Ecto neural progenitor cell (in vitro differentiated cells): ENCODE measurements around the gene SVIP.

Experiments used
- DNase-seq: peaks from one replicate; pipeline ENCODE4 v3.0.0-alpha.2; 2018; ENCODE audit warnings: low spot score

Gene SVIP

DNA sequence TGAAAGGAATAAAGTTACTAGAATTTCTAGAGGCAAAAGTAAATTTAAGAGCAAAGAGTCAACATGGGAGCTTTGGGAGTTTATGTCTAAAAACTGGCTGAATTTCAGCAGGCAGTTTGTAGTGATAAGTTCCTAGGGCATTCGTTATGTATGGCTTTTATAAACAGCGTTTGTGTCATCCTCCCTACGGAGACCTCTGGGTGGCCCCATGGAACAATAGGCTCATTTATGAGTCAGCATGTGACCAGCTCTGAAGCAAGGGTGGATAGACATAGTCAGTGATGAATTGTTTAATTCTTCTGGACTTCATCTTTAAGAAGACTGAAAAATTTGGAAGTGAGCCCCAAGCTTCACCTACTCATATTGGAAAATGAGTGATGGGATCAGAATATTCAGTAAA, 37.1 kb downstream of the SVIP start:
- no peak for DNase-seq

DNA sequence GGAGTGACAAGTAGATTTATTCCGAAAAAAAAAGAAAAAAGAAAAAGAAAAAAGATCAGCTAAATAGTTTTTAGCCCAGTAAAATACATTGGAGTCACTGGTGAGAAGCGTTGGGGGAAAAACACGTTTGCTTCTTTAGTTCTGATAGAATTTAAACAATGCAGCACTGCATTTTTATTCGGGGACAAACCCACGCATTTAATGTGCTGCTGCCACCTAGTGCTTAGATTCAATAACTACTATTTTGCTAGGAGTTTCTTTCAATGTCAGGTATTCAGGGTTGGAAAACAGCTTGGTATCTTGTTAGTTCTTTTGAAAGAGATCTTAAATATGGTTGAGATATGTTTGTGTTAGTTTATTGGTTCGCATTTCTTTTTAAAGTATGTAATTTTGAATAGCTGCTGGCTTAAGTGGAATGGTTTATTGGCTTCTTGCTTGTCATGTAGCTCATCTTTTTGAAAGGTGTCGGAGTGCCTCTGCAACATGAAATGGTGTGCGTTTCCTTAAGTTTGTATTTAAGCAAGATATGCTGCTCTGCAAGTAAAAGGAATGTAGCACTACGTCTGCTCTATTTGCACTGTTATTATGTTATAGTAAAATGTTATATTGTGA, 41.9 kb downstream of the SVIP start:
- no peak for DNase-seq

DNA sequence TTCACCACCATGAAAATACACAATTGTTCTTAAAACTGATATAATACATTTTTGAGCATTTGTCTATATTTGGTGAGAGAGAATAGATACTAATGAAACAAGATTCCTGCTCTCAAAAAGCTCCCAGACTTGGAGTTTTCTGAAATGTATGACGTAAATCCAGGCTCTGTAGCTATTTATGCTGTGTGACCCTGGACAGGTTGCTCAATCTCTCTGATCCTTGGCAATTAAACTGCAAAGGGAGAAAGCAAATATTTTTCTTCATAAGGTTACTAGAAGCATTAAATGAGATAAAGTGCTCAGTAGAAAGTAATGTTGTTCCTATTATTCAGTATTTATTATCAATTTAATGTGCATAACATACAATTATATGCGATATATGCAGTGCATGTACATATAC, 42.5 kb downstream of the SVIP start:
- DNase-seq = no peak

DNA sequence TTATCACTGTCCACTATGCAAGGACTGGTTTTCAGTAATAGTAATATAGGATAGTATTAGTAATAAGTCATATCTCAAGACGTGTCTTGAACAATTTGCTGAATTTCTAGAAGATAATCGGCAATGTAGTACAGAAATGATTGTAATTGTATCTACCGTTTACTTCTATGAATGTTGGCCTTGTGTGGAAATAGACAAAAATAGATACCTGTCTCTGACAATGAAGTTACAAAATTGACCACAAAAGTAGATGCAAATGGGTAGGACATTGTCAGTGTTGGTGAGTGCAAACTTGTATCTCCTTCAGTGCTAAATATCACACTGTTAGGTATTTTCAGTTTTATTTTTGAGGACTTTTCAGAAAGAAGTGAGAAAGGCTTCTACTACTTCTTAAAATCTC, 43.1 kb downstream of the SVIP start:
- no peak for DNase-seq

DNA sequence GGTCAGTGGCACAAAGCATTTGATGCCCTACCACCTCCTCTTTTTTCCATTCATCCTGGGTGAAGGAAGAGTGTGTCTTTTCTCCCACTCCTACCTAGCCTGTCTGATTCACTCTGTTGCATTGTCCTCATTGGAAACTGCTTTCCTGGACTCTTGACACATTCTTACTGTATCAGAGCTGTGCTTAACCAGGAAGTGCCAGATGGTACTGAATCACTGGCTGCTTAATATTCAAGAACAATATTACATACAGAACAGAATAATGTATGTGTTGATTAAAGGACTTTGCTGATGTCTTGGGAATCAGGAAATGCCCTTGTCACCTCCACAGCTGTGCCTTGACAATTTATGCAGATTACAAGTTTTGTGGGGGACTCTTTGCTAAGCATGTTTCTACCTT, 44.4 kb downstream of the SVIP start:
- no peak for DNase-seq

DNA sequence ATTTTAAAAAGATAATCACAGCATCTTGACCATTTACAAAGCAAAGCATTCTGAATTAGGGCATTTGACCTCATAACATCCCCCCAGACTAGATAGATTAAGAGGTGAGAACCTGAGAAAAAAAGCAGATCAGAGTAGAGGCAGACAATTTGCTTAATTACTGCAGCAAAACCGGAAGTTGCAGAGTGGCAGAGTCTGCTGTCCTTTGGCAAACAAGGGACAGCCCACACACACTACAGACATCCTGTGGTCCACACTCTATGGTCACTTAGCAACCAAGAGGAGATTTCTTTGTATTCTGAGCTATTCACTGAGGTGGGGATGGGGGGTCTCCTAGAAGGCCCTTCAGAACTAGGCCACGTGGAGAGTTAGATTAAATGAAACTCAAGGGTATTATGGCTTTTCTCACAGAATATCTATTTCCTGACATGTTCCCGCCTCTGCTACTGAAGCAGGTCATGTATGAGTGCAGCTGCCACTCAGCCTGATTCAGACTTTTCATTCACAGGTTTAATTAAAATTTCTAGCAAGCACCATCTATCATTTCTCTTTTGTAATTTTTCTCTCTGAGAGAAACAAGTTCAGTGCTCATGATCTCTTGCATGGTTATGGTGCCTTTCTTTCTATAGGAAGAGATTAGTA, 48.5 kb downstream of the SVIP start:
- no peak for DNase-seq

DNA sequence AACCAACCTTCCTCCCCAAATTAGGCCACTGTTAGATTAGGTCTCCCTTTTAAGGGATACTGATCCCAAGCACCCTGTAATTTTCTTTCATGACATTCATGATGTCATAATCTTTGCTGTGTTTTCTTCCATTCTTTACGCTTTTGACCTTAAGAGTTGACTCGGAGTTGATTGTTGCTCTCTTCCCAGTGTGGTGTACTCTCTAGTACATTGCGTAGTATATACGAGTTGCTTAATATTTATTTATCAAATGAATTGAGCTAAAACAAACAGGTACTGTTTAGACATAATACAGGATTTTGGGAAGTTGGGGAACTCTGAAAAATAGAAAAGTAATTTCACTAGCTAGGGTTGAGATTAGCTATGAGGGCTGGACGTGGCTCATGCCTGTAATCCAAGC, 49.8 kb downstream of the SVIP start:
- no peak for DNase-seq

DNA sequence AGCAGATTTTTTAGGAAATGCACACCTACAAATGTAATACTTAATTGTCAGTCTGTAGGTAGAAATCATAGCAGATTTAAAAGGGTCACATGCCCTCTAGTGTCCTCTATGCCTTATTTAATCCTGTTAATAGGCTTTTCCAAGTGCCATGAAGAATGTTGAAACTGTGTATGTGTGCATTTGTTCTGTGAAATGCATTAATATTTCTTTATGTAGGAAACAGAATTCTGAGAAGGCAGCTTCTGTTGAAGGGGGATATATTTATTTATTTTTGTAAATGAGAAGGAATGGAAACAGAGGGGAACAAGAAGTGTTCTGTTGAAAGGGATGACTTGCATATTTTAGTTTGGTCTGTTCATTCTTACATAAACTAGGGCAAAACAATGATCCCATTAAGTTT, 51.0 kb downstream of the SVIP start:
- DNase-seq = no peak

DNA sequence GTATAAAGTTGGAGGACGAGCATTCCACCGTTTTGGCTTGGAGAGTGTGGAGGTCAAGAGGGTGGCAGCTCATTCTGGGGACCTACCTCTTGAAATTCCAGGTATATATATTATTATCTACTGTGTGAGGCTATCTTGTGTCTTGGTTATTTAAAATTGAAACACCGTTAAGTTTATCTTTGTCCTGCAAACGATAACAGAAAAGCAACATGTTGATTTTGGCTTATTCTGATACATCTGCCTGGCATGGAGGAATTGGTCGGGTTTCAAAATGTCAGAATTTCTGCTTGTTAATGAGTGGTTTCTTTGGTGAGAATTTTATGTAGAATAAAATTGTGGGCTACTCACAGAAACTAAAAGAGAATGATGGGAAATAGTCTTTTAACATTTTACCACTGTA, 54.4 kb downstream of the SVIP start:
- no peak for DNase-seq

DNA sequence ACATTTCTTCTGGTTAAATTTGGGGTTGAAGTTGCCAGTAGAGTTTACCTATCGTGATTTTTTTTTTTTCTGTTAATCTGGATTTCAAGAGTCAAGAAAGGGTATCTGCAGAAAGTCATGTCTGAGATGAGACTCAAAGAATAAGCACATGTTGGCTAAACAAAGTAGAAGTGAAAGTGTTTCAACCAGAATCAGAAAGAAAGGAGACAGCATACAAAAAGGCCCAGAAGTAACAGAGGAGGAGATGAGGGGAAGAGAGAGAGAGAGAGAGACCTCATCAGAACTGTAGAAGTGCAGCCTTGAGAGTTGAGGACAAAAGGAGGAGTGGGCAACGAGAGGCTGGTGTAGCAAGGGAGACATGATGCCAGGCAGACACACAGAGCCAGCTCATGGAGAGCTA, 54.9 kb downstream of the SVIP start:
- no peak for DNase-seq

DNA sequence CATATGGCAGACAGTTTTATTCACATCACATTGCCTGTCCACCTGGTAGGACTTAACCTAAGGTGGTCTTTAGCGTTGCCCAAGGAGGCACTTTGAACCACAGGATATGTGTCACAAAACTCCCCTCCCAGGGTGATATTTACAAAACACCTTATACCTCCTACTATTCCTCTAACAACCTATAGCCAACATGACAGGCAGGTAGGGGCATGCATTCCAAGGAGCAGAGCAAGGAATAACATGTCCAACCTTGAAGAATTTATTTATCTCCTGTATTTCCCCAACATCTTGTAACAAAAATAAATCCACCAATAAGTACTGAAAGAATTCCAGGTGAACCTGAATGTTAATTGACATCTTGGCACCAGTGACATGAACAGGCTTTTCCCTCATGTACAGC, 60.5 kb downstream of the SVIP start:
- DNase-seq = no peak
